H9 (cell line): ENCODE measurements around the gene OR2M5. TPM values are rescaled to one million over a fixed set of nuclear protein-coding genes. Genes with fewer than 3 reads are reported as not detected.

Experiments
- DNase-seq: peaks from one replicate; pipeline ENCODE4 v3.0.0-alpha.2; 2017
- H2AFZ ChIP-seq: one replicate; pipeline ENCODE4 v1.6.1; 2013; ENCODE audit warnings: mild to moderate bottlenecking, low read length, control low read depth, moderate library complexity
- H2AK5ac ChIP-seq: 2 replicates; pipeline ENCODE4 v1.6.1; 2013; ENCODE audit warnings: low read length, control low read depth, mixed read lengths; ENCODE audit not compliant: insufficient read length
- H2BK120ac ChIP-seq: one replicate; pipeline ENCODE4 v1.6.1; 2013; ENCODE audit warnings: low read depth, mild to moderate bottlenecking, low read length, control low read depth, inconsistent platforms; ENCODE audit not compliant: poor library complexity, severe bottlenecking
- H2BK12ac ChIP-seq: 2 replicates; pipeline ENCODE4 v1.6.1; 2013; ENCODE audit warnings: low read length, control low read depth, mixed read lengths, low read depth; ENCODE audit not compliant: insufficient read length
- H2BK15ac ChIP-seq: 2 replicates; pipeline ENCODE4 v1.6.1; 2013; ENCODE audit warnings: low read depth, low read length, control low read depth
- H2BK20ac ChIP-seq: one replicate; pipeline ENCODE4 v1.6.1; 2013; ENCODE audit warnings: low read depth, mild to moderate bottlenecking, low read length, control low read depth, inconsistent platforms; ENCODE audit not compliant: poor library complexity, severe bottlenecking
- H2BK5ac ChIP-seq: 2 replicates; pipeline ENCODE4 v1.6.1; 2013; ENCODE audit warnings: low read length, control low read depth, mixed read lengths; ENCODE audit not compliant: insufficient read length
- H3K14ac ChIP-seq: 2 replicates; pipeline ENCODE4 v1.6.1; 2013; ENCODE audit warnings: low read length, control low read depth; ENCODE audit not compliant: insufficient read depth
- H3K18ac ChIP-seq: 2 replicates; pipeline ENCODE4 v1.6.1; 2013; ENCODE audit warnings: low read depth, mild to moderate bottlenecking, mixed read lengths, low read length, control low read depth; ENCODE audit not compliant: insufficient read length
- H3K23ac ChIP-seq: 2 replicates; pipeline ENCODE4 v1.6.1; 2013; ENCODE audit warnings: low read length, control low read depth, mixed read lengths, low read depth; ENCODE audit not compliant: insufficient read length
- H3K23me2 ChIP-seq: 2 replicates; pipeline ENCODE4 v1.6.1; 2013; ENCODE audit warnings: low read depth, mild to moderate bottlenecking, mixed read lengths, low read length, control low read depth; ENCODE audit not compliant: insufficient read length, poor library complexity, severe bottlenecking
- H3K27ac ChIP-seq: 2 replicates; pipeline ENCODE4 v1.5.1; 2013; ENCODE audit warnings: low read length, control low read depth, mixed read lengths, low read depth; ENCODE audit not compliant: insufficient read length
- H3K27me3 ChIP-seq: 2 replicates; pipeline ENCODE4 v1.6.1; 2013; ENCODE audit warnings: low read length, control low read depth, inconsistent platforms; ENCODE audit not compliant: insufficient read depth
- H3K4ac ChIP-seq: 2 replicates; pipeline ENCODE4 v1.6.1; 2013; ENCODE audit warnings: low read depth, mild to moderate bottlenecking, control low read depth, inconsistent platforms, low read length, moderate library complexity
- H3K4me1 ChIP-seq: 2 replicates; pipeline ENCODE4 v1.6.1; 2013; ENCODE audit warnings: low read length, control low read depth, inconsistent platforms; ENCODE audit not compliant: insufficient read depth
- H3K4me2 ChIP-seq: 2 replicates; pipeline ENCODE4 v1.6.1; 2013; ENCODE audit warnings: low read length, control low read depth, mixed read lengths; ENCODE audit not compliant: insufficient read length, insufficient read depth
- H3K56ac ChIP-seq: 2 replicates; pipeline ENCODE4 v1.6.1; 2013; ENCODE audit warnings: low read depth, mild to moderate bottlenecking, mixed read lengths, low read length, control low read depth; ENCODE audit not compliant: insufficient read length
- H3K79me1 ChIP-seq: 2 replicates; pipeline ENCODE4 v1.6.1; 2013; ENCODE audit warnings: low read depth, mild to moderate bottlenecking, moderate library complexity, low read length, control low read depth, inconsistent platforms; ENCODE audit not compliant: insufficient read depth, poor library complexity, severe bottlenecking
- H3K79me2 ChIP-seq: 2 replicates; pipeline ENCODE4 v1.6.1; 2013; ENCODE audit warnings: low read length, control low read depth, inconsistent platforms; ENCODE audit not compliant: insufficient read depth
- H3K9ac ChIP-seq: 2 replicates; pipeline ENCODE4 v1.6.1; 2013; ENCODE audit warnings: low read length, control low read depth, mixed read lengths; ENCODE audit not compliant: insufficient read length; ENCODE audit errors: extremely low read depth
- H3K9me3 ChIP-seq: one replicate; pipeline ENCODE4 v1.6.1; 2013; ENCODE audit warnings: low read depth, low read length, inconsistent platforms; ENCODE audit not compliant: control insufficient read depth
- H3T11ph ChIP-seq: one replicate; pipeline ENCODE4 v1.6.1; 2013; ENCODE audit warnings: mild to moderate bottlenecking, low read length, control low read depth, inconsistent platforms
- H4K20me1 ChIP-seq: one replicate; pipeline ENCODE4 v1.6.1; 2013; ENCODE audit not compliant: control insufficient read depth, insufficient read length, insufficient read depth
- H4K5ac ChIP-seq: 2 replicates; pipeline ENCODE4 v1.6.1; 2013; ENCODE audit warnings: low read depth, mild to moderate bottlenecking, mixed read lengths, low read length, control low read depth; ENCODE audit not compliant: insufficient read length
- H4K8ac ChIP-seq: replicated peaks from 2 replicates; pipeline ENCODE4 v1.6.1; 2013; ENCODE audit warnings: low read length, control low read depth, mixed read lengths, low read depth; ENCODE audit not compliant: insufficient read length
- H4K91ac ChIP-seq: 2 replicates; pipeline ENCODE4 v1.6.1; 2013; ENCODE audit warnings: low read depth, mild to moderate bottlenecking, moderate library complexity, mixed read lengths, low read length, control low read depth; ENCODE audit not compliant: insufficient read length
- H3K27ac Mint-ChIP-seq, 3 experiments: 2 replicates in 2 of 3; 3 replicates in 1 of 3; pipeline ENCODE4 v1.8.0; 2020 to 2021; ENCODE audit warnings: mixed read lengths in 3 of 3, mild to moderate bottlenecking in 1 of 3, moderate library complexity in 1 of 3
- H3K27me3 Mint-ChIP-seq: 2 replicates; pipeline ENCODE4 v1.8.0; 2021; ENCODE audit warnings: low read depth, mild to moderate bottlenecking, moderate library complexity, mixed read lengths
- H3K36me3 Mint-ChIP-seq, 3 experiments: 2 replicates in 2 of 3; 3 replicates in 1 of 3; pipeline ENCODE4 v1.8.0; 2020 to 2021; ENCODE audit warnings: low read depth in 3 of 3, mixed read lengths in 3 of 3; ENCODE audit not compliant: insufficient read depth in 1 of 3
- H3K4me1 Mint-ChIP-seq, 2 experiments: 2 replicates each; pipeline ENCODE4 v1.8.0; 2020; ENCODE audit warnings: mixed read lengths in 2 of 2
- H3K4me3 Mint-ChIP-seq, 2 experiments: 2 replicates in 1 of 2; 3 replicates in 1 of 2; pipeline ENCODE4 v1.8.0; 2020 to 2021; ENCODE audit warnings: mild to moderate bottlenecking in 2 of 2, mixed read lengths in 2 of 2, moderate library complexity in 1 of 2
- H3K9me3 Mint-ChIP-seq, 2 experiments: 2 replicates in 1 of 2; 3 replicates in 1 of 2; pipeline ENCODE4 v1.8.0; 2020; ENCODE audit warnings: mild to moderate bottlenecking in 2 of 2, mixed read lengths in 2 of 2, moderate library complexity in 1 of 2
- CTCF ChIP-seq: fragments of 200-600 bp; sonication (generic); conservative IDR thresholded peaks from 3 replicates; pipeline ENCODE4 v1.8.0; 2021; ENCODE audit warnings: antibody characterized with exemption, mild to moderate bottlenecking
- WGBS: extraction: QIAGEN DNeasy Blood & Tissue Kit; methylation state at CpG from one replicate; pipeline ENCODE4 v1.1.7; 2013; ENCODE audit warnings: missing lambda C conversion rate, low lambda C conversion rate, mixed read lengths; ENCODE audit not compliant: insufficient read length; ENCODE audit errors: extremely low coverage; 5-methylcytosine and 5-hydroxymethylcytosine counted together
- total RNA-seq: library from RNA; stranded (reverse); gene quantifications from 2 replicates; pipeline ENCODE4 v1.2.1, GENCODE V29; 2021

The OR2M5 gene
- total RNA-seq, 1 experiment from 2014 or later = not detected

DNA sequence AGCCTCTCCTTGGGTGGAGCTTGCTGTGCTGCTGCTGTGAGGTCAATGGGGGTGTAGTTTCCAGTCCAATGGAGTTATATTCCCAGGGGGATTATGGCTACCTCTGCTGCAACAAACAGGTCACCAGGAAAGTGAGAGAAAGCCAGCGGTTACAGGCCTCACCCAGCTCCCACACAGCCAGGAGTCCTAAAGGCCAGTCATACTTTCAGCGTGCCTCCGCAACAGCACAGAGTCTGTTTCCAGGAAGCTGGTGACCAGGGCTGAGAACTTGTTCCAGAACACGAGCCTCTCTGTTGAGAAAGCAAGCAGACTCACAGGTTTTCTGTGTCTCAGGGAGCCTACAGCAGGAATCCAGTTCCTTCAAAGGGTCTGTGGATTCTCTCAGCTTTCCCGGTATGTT is 17.3 kb upstream of the OR2M5 start:
- Histone ChIP-seq H3T11ph (no peak overlapping the region), H2BK15ac (no peak overlapping the region), H3K56ac (no peak overlapping the region), H3K27me3 (no peaks in the 10 kb centered on the region), H2BK120ac (no peak overlapping the region), H2BK5ac (no peak overlapping the region), H3K4me1 (no peaks in the 10 kb centered on the region), H3K9ac (no peak overlapping the region), H4K5ac (no peak overlapping the region), H3K23ac (no peak overlapping the region), H3K18ac (no peak overlapping the region), H4K8ac (no peak overlapping the region), H3K4me2 (no peak overlapping the region), H3K23me2 (no peaks in the 10 kb centered on the region), H2AK5ac (no peak overlapping the region), H4K20me1 (no peaks in the 10 kb centered on the region), H2AFZ (no peak overlapping the region), H3K14ac (no peak overlapping the region), H2BK12ac (no peak overlapping the region), H3K79me2 (no peaks in the 10 kb centered on the region), H3K9me3 (peaks cover 59% of the 10 kb centered on the region), H2BK20ac (no peak overlapping the region), H4K91ac (no peak overlapping the region), H3K27ac (no peak overlapping the region), H3K79me1 (no peaks in the 10 kb centered on the region), H3K4ac (no peak overlapping the region)
- no peak overlapping the region for H3K27ac Mint-ChIP-seq
- peaks cover 0 to 45% (median 17%) of the 10 kb centered on the region in 3 experiments; a peak in 5 of 7 replicates for H3K36me3 Mint-ChIP-seq
- peaks cover 95 to 98% of the 10 kb centered on the region in 2 experiments for H3K9me3 Mint-ChIP-seq
- H3K4me1 Mint-ChIP-seq = no peaks in the 10 kb centered on the region
- DNase-seq = no peak
- TF ChIP-seq CTCF = no peak
- H3K27me3 Mint-ChIP-seq = no peaks in the 10 kb centered on the region; the same call in 1 of the 2 replicates
- WGBS = no CpG with 5 or more reads among the region's 5 CpGs
- H3K4me3 Mint-ChIP-seq = no peak overlapping the region
